AG10803 (cell line): ENCODE data around the gene SPTY2D1.
"Not testable (repeated sequence)": the region's sequence is repeated elsewhere in the genome, so short reads cannot be mapped to it uniquely, and the experiment has no call there.

Source experiments
- DNase-seq: peaks from one replicate; pipeline ENCODE4 v3.0.0; 2010; ENCODE audit warnings: low read depth
- H3K4me3 ChIP-seq: 2 replicates; pipeline ENCODE4 v1.5.1; 2011; ENCODE audit warnings: mild to moderate bottlenecking, low read length, control low read depth
- TF ChIP-seq, protein P1 (sequence below): conservative IDR thresholded peaks from 2 replicates; pipeline ENCODE4 v1.5.1; 2011; ENCODE audit warnings: mild to moderate bottlenecking, low read length, control low read depth, inconsistent platforms

SPTY2D1 gene

DNA sequence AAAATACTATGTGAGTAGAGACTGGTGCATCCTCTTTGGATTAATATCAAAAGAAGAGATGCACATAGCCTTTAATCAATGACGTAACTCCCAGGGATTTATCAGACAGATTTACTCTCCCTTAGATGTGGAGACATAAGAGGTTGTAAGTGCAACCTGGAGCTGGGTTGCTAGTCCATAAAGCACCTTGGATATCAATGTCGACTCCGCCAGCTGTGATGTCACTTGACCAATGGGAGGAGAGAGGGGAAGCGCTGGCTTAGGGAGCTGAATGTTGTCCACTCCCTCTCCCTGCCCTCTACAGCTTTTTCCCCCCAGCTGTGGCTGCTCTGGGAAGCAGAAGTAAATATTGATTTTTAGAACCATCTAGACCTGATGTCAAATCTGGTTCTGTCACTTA, 35.6 kb upstream of the SPTY2D1 start:
- no peak for DNase-seq
- H3K4me3 ChIP-seq, result no peak overlapping the region
- TF ChIP-seq, protein P1, sequence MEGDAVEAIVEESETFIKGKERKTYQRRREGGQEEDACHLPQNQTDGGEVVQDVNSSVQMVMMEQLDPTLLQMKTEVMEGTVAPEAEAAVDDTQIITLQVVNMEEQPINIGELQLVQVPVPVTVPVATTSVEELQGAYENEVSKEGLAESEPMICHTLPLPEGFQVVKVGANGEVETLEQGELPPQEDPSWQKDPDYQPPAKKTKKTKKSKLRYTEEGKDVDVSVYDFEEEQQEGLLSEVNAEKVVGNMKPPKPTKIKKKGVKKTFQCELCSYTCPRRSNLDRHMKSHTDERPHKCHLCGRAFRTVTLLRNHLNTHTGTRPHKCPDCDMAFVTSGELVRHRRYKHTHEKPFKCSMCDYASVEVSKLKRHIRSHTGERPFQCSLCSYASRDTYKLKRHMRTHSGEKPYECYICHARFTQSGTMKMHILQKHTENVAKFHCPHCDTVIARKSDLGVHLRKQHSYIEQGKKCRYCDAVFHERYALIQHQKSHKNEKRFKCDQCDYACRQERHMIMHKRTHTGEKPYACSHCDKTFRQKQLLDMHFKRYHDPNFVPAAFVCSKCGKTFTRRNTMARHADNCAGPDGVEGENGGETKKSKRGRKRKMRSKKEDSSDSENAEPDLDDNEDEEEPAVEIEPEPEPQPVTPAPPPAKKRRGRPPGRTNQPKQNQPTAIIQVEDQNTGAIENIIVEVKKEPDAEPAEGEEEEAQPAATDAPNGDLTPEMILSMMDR, result no peak

DNA sequence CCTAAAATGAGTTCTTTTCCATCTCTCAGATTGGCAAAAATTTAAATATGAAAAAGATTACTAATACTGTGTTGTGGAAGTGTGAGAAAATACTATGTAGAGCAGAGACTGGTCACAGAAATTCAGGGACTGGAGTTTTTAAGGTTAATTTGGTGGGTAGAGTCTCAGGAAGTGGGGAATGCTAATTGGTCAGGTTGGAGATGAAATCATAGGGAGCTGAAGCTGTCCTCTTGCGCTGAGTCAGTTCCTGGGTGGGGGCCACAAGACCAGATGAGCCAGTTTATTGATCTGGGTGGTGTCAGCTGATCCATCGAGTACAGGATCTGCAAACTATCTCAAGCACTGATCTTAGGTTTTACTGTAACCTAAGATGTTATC, 35.1 kb upstream of the SPTY2D1 start:
- TF ChIP-seq, protein P1, result no peak
- DNase-seq, result no peak
- H3K4me3 ChIP-seq, result no peak overlapping the region

DNA sequence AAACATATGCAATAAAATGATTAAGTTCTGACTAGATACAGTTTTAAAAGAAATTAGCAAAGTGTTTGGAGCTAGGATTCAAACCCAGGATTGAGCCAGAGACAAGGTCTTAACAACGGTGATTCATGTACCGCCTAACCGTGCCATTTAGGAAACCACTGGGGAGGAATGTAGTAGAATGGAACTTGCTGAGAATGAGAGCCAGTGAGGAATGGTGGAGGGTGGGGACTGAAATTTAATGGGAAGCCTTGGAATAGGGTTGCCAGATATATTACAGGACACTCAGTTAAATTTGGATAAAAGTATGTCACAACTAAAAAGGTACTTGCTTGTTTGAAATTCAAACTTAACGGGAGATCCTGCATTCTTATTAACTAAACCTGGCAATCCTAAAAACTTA, 34.0 kb upstream of the SPTY2D1 start:
- DNase-seq, result no peak
- H3K4me3 ChIP-seq, result no peak overlapping the region
- TF ChIP-seq, protein P1, result no peak

DNA sequence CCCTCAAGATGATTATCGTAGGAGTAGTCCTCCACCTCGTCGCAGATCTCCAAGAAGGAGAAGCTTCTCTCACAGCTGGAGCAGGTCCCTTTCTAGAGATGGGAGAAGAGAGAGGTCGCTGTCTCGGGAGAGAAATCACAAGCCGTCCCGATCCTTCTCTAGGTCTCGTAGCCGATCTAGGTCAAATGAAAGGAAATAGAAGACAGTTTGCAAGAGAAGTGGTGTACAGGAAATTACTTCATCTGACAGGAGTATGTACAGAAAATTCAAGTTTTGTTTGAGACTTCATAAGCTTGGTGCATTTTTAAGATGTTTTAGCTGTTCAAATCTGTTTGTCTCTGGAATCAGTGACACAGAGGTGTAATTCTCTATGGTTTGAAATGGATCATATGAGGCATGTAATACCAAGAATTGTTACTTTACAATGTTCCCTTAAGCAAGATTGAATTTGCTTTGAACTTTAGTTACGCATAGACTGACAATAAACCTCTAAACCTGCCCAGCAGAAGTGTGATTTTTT, 31.3 kb upstream of the SPTY2D1 start:
- H3K4me3 ChIP-seq, DNase-seq: not testable (repeated sequence)

DNA sequence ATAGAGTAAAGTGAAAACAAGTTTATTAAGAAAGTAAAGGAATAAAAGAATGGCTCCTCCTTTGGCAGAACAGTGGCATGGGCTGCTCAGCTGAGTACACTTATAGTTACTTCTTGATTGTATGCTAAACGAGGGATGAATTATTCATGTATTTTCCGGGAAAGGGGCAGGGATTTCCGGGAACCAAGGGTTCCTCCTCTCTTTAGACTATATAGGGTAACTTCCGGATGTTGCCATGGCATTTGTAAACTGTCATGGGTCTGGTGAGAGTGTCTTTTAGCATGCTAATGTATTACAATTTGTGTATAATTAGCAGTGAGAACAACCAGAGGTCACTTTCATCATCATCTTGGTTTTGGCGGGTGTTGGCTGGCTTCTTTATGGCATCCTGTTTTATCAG, 23.5 kb upstream of the SPTY2D1 start:
- DNase-seq, result no peak
- H3K4me3 ChIP-seq, result no peak overlapping the region
- TF ChIP-seq, protein P1, result no peak

DNA sequence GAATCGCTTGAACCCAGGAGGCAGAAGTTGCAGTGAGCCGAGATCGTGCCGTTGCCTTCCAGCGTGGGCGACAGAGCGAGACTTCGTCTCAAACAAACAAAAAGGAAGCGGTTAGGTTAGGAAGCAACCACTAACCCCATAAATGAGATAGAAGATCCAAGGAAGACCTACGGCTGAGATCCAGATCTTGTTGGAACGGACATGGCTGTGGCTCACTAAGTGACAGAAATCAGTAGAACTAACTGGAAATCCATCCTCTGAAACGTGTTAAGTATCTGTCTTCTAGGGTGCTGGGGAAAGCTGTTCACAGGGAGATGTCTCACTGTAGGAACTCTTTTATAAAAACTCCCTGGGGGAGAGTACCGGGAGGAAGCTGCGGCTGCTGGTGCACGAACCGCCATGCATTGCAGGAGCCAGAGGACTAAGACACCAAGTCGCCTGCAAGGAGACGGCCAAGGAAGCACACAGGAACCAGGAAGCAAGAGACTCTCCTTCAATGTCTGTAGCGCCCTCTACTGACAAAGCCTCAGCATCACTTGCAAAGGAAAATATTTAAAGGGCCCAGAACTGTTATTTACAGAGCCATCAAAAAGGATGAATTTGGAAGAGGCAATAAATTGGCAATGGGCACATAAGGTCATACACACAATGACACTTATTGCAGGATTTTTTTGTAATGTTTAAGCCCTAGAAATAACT, 16.9 kb upstream of the SPTY2D1 start:
- DNase-seq, result peak; percentile 48
- no peak overlapping the region for H3K4me3 ChIP-seq
- TF ChIP-seq, protein P1, result peak; percentile 64

DNA sequence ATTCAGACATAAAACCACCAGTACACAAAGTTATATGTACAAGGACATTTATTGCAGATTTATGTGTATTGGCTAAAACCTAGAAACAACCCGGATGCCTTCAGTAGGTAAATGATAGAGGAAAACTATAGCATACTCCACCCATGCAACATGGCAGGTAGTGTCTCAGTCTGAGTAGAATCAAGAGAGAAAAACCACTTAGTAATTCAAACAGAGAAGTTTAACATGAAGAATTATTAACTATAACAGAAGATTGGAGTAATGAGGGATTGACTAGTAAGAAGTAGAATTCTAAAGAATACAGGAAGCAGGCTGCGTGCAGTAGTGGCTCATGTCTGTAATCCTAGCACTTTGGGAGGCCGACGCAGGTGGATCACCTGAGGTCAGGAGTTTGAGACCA, 16.2 kb upstream of the SPTY2D1 start:
- TF ChIP-seq, protein P1, result no peak
- DNase-seq, result no peak
- H3K4me3 ChIP-seq, result no peak overlapping the region

DNA sequence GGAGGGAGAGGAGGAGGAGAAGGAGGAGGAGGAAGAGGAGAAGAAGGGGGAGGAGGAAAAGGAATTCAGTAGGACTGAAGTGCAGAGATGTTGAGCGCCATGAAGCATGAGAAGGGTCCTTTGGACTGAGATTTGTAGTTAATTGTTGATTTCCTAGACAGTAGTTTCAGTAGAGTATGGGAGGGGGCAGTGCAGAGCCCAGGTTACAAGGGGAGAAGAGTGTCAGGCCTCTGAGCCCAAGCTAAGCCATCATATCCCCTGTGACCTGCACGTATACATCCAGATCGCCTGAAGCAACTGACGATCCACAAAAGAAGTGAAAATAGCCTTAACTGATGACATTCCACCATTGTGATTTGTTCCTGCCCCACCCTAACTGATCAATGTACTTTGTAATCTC, 8.9 kb upstream of the SPTY2D1 start:
- not testable (repeated sequence) for H3K4me3 ChIP-seq, DNase-seq
